Measurements from ENCODE around the gene MAMDC4.

MAMDC4 gene

DNA sequence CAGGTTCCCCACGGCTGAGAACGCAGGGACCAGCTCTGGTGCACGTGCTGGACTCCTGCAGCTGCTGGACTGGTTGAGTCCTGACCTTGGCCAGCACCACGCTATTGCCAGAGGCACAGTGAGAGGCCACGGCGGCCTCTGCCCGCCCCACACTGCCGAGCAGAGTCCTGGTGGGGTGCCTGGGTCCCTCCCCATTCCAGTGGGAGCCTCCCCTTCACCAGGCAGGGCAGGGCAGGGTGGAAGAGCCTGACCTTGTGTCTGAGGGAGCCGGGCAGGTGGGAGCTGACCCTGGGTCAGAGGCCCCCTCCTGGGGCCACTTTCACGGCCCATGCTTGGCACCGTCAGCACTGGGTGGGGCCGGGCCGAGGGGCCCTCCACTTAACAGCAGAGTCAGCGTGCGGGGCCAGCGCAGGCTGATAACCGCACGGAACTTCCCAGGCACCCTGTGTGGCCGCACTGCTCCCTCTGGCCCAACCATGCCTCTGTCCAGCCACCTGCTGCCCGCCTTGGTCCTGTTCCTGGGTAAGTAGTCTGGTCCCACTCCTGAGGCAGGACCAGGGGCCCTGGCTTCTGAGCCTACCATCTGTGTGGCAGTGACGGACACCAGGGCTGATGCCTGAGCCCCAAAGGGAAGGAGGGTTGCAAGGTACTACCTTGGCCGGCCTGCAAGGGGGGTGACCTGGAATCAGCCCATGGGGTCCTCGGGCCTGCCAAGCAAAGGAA, at the start of gene MAMDC4:
TSS of gene MAMDC4 (plus strand) at position 406 of the 723 bp plus-strand sequence. CDS start at position 477, 71 bp downstream.
- H3K27ac ChIP-seq: no peak within 1 kb of the TSS
- TF ChIP-seq, protein P1, sequence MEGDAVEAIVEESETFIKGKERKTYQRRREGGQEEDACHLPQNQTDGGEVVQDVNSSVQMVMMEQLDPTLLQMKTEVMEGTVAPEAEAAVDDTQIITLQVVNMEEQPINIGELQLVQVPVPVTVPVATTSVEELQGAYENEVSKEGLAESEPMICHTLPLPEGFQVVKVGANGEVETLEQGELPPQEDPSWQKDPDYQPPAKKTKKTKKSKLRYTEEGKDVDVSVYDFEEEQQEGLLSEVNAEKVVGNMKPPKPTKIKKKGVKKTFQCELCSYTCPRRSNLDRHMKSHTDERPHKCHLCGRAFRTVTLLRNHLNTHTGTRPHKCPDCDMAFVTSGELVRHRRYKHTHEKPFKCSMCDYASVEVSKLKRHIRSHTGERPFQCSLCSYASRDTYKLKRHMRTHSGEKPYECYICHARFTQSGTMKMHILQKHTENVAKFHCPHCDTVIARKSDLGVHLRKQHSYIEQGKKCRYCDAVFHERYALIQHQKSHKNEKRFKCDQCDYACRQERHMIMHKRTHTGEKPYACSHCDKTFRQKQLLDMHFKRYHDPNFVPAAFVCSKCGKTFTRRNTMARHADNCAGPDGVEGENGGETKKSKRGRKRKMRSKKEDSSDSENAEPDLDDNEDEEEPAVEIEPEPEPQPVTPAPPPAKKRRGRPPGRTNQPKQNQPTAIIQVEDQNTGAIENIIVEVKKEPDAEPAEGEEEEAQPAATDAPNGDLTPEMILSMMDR (conservative IDR thresholded peaks at IDR 0.05): no peak
- no peak for TF ChIP-seq ZFX (IDR thresholded peaks at IDR 0.05)

DNA sequence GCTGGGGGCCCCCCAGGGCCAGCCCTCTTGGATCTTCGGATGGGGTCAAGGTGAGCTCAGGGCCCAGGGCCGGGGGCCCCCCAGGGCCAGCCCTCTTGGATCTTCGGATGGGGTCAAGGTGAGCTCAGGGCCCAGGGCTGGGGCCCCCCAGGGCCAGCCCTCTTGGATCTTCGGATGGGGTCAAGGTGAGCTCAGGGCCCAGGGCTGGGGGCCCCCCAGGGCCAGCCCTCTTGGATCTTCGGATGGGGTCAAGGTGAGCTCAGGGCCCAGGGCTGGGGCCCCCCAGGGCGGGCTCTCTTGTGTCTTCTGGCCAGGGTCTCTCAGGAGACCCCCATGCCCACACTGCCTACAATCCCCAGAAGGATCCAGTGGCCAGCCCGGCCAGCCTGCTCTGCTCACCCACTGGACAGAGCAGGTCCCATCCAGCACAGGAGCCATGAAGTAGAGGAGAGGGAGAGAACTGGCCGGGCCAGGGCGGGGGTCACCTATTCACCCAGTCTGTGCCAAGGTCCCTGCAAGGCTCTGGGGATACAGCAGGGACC, 49.1 kb upstream of the MAMDC4 start:
- peak overlapping the region; percentile 81 for H3K27ac ChIP-seq

DNA sequence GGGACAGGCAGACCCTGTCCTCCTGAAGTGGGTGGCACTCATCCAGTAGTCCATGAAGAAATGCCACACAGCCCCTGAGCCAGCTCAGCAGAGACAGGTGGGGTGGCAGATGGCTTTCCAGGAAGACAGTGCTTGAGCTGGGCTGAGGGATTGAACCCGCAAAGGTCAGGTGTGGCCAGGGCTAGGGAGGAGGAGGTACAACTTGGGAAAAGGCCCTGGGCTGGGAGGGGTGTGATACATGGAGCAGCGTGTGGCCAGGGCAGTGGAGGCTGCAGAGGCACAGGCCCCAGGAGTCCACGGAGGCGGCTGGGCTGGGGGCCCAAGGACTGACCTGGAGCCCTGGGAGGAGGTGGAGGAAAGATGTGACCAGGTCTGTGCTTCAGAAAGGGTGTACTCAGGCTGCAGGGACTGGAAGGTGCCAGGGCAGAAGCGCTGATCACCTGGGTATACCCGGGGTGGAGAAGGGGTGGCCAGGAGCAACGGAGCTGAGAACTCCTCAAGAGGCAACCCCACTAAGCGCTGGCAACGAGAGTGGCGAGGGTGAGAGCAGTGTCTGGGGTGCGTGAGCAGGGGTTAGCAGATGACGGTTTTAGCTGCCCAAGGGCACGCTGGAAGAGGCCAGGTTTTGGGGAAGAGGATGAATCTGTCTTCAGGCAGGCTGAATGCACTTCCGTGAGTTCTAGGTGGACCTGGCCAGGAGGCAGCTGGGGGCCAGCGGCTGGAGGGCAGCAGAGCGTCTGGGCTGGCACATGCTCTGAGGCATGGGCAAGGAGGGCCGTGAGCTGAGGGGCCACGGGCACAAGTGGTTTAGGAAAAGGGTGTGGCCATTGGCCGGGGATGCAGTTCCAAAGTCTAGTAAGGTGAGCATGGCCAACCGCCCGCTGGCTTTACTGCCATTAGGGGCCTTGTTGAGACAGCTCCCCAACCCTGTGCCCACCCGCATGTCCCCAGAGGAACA, 48.3 kb upstream of the MAMDC4 start:
- H3K27ac ChIP-seq: peak overlapping the region; percentile 81

DNA sequence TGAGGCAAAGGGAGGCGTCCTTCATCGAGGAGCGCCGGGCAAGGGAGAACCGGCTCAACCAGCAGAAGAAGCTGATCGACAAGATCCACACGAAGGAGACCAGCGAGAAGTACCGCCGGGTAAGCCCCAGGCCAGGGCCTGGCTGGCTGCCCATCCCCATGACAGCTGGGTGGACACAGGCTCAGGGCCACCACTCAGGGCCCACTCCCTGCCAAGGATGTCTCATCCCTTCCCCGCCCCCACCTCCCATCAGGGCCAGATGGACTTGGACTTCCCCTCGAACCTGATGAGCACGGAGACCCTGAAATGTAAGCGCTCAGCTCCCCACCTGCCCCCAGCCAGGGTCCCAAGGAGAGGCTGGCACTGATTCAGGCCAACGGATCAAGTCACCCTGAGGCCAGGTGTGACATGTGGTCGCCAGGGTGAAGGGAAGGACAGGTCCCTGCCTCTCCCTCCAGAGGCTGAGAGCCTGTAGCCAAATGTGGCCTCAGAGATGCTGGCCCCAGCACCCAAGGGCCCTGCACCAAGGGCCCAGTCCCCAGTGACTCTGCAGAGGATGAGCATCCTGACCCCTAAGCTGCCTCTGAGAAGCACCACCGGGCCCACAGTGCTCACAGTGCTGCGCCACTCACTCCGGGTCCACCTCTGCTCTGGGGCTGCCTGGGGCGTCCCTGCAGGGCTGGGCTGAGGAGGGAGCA, 47.5 kb upstream of the MAMDC4 start:
- H3K27ac ChIP-seq: peak overlapping the region; percentile 81
- TF ChIP-seq ZFX (IDR thresholded peaks at IDR 0.05): no peak
- TF ChIP-seq, protein P1 (conservative IDR thresholded peaks at IDR 0.05): no peak

More for the DNA sequence above, 48.3 kb upstream of the MAMDC4 start:
- TF ChIP-seq, protein P1 (conservative IDR thresholded peaks at IDR 0.05): no peak
- TF ChIP-seq ZFX (IDR thresholded peaks at IDR 0.05): no peak

DNA sequence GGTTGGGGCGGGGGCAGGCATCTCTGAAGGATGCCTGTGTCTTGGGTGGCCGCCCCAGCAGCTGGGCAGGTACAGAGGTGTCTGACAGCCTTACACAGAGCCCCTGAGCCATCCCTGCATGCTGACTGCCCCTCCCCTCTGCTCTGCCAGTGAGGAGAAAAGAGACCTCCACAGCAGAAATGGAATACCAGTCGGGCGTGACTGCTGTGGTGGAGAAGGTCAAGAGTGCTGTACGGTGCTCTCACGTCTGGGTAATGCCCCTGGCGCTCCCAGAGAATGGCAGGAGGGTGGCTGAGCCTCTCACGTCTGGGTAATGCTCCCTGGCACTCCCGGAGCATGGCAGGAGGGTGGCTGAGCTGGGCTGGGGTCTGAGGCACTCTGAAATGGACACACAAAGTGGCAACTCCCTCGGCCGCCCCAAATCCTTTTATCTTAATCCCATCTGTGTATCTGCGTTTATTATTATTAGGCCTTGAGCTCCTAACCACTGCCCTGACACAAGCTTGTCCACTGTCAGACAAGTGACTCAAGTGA, 46.9 kb upstream of the MAMDC4 start:
- no peak for TF ChIP-seq ZFX (IDR thresholded peaks at IDR 0.05)
- TF ChIP-seq, protein P1 (conservative IDR thresholded peaks at IDR 0.05): no peak
- peak overlapping the region; percentile 81 for H3K27ac ChIP-seq

DNA sequence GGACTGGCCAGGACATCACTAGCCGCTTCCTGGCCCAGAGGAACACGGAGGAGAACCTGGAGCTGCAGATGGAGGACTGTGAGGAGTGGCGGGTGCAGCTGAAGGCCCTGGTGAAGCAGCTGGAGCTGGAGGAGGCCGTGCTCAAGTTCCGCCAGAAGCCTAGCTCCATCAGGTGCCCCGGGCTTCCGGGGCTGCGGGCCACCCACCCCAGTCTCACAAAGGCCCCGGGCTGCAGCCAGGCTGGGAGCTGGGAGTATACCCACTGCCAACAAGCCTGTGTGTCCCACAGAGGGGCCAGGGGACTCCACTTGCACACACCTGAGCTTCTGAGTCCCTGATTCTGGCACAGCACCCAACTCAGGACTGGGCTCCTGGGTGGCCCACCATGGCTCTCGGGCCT, 46.1 kb upstream of the MAMDC4 start:
- TF ChIP-seq, protein P1 (conservative IDR thresholded peaks at IDR 0.05): no peak
- no peak for TF ChIP-seq ZFX (IDR thresholded peaks at IDR 0.05)
- peak overlapping the region; percentile 97; the same call in 1 of the 2 replicates for H3K27ac ChIP-seq

DNA sequence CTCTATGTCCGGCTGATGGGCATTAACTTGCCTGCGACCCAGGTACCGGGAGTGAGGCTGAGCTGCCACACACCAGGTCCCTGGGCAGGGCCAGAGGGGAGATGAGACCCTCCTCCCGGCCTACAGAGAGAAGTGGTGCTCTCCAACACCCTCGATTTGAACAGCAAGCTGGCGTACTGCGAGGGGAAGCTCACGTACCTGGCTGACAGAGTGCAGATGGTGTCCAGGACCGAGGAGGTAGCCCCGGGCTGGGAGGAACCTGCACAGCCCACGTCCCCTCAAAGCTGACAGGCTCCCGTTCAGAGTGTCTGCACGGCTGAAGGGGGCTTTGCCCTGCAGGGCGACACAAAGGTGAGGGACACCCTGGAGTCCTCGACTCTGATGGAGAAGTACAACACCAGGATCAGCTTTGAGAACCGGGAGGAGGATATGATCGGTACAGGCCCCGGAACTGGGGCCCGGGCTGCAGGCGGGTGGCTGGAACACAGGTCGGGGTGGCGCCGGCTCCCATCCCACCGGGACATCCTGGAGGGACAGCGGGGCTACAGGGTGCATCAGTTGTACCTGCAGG, 45.4 kb upstream of the MAMDC4 start:
- TF ChIP-seq, protein P1 (conservative IDR thresholded peaks at IDR 0.05): no peak
- no peak for TF ChIP-seq ZFX (IDR thresholded peaks at IDR 0.05)
- peak overlapping the region; percentile 97 for H3K27ac ChIP-seq
